ENCODE data around the gene SPATA9.
"Not testable (repeated sequence)": the region's sequence is repeated elsewhere in the genome, so short reads cannot be mapped to it uniquely, and the experiment has no call there.

SPATA9 gene

DNA sequence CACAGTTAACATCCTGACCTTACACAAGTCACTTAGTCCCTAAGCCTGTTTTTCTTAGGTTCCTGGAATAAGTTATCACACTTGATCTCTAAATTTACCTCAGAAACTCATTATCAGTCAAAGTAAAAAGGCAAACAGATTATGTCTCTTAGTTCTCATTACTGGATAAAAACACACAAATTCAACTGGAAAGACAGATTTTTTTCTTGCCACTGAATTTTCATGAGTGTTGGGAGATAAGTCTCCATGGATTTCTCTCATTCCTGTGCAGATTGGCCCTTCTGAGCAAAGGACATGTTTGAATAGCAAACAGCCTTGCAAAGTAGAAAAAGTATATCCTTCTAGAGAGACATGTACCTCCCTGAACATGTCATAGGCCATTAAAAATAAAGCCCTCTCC, 10.2 kb downstream of the SPATA9 start:
- no peak for DNase-seq

DNA sequence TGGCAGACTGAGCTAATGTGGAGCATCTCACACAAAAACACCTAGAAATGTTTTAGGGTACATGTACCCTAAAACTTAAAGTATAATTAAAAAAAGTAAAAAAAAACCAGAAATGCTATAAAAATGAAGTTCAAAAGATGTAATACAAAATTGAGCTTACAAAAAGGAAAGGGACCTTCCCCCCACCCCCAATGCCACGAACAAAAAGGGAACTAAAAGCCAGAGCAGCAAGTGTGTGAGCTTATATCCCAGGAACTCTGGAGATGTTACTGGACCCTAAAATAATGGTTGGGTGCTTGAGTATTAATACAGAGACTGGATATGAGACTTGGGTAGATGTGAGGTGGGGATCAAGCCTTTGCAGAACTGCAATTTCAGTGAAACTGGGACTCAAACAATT, 11.0 kb downstream of the SPATA9 start:
- DNase-seq: peak; percentile 22

DNA sequence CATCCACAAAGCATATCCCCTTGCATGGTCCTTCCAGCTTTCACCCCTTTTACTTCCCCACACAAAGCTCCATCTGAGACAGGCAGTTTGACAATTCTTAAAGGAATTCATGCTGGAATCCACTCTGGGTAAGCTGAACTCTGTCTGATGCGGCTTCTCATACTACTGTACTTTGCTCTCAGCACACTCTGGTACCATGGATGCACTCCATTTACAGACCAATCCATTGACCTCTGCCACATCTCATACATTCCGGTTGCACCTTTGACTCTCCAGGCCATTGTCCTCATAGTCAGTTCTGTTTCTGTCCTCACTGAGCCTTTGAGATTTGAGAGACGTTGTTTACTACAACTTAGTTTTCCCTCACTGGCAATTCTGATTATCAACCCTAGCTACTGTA, 12.2 kb downstream of the SPATA9 start:
- DNase-seq: no peak

DNA sequence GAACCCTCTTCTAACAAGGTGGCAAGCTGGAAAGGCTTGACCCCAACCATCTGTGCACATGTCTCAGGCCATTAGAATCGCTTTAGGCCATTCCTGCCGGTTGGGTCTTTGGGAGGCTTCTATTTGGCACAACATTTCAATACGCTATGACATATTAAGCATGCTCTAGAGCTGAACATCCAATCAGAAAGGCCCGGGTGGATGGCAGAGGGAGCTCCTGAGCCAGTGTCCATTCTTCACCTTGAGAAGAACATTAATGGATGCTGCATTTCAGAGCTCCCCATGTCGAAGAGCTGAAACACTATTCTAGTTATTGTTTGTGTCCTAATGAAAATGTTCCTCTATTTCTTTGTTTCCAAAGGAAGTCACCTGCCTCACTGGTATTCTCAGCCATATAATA, 12.8 kb downstream of the SPATA9 start:
- DNase-seq: no peak

DNA sequence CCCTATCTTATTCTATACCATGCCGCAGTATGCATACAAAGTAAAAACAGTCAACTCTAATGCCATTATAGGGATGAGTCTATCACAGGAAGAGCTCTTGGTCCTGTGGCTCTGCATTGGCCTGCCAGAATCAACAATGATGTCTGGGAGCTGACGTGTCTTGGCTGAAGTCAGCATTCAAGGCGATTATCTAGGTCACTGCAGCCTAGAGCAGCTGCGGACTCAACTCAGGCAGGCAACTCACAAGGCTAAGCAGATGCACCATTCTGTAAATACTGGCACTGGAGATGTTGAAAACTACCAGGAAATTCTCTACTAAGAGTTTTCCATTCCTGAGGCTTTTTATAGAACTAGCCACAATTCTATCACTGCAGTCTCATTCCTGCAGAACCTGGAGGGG, 13.3 kb downstream of the SPATA9 start:
- DNase-seq: no peak

DNA sequence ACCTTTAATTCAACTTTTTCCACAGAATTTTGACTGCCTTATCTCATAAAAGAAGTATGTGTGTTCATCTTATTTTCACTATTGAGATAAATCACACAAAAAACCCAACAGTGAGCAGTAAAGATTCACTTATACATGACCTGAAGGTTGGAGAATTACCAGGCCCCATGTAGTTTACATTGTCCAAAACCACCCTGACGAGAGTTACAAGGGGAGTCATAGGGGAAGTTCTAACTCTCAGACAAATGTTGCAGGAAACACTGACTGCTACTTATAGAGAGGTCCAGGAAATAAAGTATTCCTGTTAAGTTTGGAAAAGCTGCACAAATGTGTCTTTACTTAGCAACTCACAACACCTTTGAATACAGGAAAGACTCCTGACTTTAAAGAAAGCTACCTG, 14.1 kb downstream of the SPATA9 start:
- DNase-seq: peak; percentile 11

DNA sequence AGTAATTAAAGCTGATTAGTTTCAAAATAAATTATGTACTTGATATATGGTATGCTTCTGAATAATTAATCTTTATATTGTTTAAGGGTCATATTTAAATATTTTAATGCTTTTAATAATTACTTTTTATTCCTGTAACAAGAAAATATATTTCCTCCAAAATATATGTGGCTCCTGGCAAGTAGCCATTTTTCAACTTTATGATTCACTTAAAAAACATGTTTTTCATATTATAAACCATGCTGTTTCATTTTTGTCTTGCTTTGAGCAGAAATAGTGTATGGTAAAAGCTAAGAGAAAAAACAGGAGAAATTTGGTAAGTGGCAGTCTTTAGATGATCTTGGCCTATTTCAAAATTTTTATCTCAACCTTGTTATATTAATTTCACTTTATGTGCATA, 14.6 kb downstream of the SPATA9 start:
- DNase-seq: no peak

DNA sequence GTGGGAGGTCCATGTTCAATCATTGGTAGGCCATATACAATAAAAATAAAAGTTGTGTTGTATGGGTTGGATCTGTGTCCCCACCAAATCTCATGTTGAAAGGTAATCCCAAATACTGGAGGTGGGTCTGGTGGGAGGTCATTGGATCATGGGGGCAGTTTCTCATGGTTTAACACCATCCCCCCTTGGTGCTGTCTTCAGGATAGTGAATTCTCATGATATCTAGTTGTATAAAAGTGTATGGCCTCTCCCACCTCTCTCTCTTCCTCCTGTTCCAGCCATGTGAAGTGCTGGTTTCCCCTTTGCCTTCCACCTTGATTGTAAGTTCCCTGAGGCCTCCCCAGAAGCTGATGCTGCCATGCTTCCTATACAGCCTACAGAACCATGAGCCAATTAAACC, 15.1 kb downstream of the SPATA9 start:
- DNase-seq: no peak

DNA sequence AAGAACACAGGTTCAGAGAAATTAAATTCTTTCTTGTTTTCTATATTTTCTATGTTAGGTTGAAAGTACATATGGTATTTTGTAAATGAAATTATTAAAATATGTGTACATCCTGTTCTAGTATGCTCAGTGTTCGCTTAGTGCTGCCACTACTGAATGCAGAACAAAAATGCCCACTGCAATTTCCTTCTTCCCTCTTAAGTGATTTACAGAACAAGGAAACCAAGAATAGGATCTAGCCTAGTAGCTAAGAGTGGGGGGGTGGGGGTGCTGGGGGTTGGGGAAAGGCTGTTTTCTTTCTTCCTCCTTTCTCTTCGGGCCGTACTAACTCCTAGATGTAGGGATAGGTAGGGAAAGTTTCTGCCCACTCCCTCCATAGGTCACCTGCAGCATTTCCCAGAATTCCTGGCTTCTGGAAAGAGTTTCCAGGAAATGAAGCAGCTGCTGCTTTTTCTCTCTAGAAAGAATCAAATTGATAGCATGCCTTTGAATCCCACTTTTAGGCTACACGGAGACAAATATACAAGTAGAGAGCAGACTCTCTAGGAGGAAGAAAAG, 15.7 kb downstream of the SPATA9 start:
- DNase-seq: peak; percentile 43

DNA sequence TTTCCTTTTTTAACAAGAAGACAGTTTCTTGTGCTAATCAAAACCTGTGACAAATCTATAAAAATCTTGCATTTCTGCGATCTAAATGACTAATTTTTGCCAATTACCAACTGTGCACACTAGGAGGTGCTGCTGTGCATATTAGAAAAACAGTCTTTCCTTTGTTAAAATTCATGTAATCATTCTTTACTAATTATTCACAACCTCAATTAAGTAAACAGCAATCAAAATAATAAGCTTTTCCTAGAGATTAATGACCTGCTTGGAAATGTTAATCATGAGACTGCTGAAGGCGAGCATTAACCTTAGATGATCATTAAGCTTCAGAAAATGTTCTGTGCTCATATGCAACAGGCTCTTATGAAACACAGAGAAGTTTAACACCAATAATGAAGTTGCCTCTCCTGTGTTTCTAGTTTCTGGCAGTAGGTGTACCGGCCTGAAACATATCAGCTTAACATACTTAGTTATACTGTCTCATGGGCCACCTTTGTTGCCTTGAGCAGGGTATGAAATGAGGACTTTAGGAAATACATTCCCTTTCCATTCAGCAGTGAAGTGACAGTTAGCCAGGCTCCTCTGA, 18.5 kb downstream of the SPATA9 start:
- peak; percentile 50 for DNase-seq

DNA sequence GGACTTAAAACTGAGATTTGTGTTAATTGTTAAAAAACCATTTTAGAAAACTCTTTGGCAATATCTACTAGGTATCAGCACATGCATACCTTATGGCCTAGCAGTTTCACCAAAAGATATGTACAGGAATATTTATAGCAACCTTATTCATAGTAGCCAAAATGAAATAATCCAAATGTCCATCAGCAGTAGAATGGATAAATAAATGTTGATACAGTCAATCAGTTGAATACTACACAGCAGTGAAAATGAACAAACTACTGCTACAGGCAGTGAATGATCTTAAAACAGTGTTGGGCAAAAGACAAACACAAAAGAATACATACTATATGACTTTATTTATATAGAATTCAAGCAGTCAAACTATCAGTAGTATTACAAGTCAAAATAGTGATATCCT, 19.8 kb downstream of the SPATA9 start:
- DNase-seq: no peak

DNA sequence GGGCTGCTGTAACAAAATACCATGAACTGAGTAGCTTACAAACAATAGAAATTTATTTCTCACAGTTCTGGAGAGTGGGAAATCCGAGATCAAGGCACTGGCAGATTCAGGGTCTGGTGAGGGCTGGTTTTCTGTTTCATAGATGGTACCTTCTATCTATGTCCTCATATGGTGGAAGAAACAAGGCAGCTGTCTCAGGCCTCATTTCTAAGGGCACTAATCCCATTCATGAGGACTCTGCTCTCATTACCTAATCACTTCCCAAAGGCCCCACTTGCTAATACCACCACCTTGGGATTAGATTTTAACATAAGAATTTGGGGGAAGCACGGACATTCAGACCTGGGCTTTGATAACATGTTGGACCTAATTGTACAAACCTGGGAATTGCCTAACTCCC, 22.7 kb downstream of the SPATA9 start:
- DNase-seq: no peak

DNA sequence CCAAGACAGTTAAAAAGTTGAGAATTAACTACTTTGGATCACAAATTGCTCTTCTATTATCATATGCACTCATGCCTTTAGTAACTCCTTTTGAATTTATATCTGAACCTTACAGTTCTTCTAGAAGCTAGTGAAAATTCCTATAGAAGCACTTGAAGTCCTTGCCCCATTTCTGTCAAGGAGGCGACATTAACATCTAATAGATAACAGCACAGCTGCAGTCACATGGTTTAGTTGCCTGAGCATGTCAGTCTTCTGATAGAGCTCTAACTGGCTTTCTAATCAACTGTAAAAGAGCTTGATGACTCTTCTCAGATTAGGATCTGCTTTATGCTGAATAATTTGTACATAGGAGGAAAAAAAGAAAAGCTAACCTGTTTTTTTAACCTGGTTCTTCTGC, 27.2 kb downstream of the SPATA9 start:
- DNase-seq: no peak

DNA sequence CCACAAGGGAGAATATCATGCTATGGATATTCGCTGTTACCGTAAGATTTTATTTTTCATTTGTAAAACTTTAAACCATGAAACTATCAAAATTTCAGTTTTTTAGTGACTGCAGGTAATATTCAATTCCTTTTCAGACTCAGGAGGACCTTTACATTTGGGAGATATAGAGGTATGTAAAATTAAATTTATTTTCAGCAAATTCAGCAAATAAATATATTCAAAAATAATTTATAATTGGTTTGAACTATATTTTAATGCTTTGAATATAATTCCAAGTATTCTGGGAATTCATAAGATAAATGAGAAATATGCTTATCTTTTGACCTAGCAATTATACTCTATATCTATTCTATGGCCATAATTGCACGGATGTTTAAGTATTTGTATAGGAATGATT, 28.6 kb downstream of the SPATA9 start:
- no peak for DNase-seq

DNA sequence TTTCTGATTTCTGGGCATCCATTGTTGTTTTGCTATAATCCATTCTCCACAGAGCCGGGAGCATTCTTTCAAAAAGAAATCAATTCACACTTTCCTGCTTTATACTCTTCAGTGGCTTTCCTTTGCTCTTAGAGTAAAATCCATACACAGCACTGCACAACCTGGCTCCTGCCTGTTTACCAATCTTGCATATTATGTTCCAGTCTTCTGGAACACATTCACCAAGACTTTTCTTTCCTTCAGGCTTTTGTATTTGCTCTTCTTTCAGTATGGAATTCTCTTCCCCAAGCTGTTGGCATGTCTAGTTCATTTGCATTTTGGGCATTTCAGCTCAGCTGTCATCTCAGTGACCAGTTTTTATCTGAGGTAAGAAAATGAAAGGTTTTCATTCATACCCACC, 29.9 kb downstream of the SPATA9 start:
- no peak for DNase-seq

DNA sequence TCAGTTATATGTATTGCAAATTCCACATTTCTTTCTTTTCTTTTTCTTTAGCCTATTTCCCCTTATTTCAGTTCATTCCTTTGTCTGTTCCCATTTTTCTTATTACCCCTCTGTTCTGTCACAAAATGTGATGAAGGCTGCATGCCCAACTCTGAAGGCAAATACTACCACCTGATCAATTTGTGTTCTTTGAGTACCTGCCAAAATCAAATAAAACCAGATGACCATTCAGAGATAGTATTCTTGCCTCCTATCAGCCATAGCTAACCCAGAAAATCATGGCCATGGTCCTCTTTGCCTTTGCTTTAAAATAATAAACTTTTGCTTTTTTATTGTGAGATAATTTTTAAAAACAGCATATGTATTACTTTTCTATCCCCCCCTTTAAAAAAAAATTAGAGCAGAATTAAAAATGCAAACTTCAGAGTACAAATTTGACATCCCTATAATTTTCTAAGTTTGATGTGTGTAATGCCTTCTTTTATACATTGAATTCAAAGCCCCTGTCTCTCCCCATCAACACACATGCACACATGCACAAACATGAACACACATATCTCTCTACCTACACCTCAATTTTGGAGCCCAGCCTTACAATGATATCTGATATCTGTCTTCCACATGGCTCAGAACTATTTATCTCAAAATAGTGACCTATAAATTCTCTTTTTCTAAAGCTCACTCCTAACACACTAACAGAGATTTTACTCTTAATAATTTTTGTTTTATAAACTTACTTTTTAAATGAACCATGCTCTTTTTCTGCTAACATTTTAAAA, 32.8 kb downstream of the SPATA9 start:
- DNase-seq: no peak

DNA sequence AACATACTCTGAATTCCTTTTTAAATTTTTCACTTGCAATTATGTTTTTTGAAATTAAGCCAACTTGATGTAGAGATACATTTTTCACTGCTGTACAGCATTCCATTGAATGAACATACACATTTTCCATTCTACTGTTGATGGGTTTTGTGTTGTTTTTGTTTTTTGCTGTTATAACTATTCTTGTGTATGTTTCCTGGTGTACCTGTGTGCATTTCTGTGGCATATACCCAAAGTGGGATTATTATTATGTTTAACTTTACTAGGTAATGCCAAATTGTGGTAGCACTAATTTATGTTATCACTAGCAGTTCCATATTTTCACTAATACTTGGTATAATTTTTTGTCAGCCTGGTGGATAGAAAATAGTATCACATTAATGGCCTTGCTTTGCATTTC, 33.5 kb downstream of the SPATA9 start:
- DNase-seq: no peak

DNA sequence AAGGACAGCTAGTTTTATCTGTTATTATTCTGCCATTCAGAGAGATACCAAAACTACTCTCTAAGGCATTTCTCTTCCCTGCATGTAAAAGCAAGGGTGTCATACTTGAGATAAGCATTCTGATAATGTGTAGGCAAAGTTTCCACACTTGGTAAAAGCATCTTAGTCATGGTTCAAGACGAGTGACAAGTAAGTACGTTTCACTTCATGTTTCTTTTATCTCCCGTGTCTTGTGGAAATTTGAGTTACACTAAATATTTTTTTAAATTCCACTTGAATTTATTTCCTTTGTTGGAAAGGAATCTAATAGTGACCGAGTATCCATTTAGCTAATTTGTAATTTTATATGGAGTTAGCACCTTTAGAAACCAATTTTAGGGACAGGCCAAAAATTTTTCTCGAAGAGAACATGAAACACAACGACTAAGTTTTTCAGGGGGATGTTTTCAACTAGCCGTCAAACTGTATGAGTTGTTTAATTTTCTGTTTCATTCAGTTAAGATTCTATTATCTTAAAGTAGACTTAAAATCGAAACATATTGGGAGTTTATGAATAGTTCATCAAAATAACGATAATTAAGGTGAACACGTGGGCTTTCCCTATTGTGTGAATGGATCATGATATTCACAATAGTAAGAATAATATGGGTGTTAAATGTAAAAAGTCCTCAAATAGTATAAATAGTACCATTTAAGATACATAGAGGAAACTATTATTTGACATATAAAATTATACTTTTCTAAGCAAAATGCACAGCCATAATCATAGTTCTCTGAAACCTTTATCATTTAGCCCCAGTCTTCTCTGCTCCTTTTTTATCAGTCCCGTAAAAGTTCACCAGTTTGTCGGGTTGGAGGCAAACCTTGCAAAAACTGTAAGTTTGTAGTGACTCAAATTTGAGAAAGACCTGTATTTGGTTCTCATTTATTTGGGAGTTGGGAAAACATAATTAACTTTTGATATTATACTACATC, 34.6 kb downstream of the SPATA9 start:
- DNase-seq: peak; percentile 70

DNA sequence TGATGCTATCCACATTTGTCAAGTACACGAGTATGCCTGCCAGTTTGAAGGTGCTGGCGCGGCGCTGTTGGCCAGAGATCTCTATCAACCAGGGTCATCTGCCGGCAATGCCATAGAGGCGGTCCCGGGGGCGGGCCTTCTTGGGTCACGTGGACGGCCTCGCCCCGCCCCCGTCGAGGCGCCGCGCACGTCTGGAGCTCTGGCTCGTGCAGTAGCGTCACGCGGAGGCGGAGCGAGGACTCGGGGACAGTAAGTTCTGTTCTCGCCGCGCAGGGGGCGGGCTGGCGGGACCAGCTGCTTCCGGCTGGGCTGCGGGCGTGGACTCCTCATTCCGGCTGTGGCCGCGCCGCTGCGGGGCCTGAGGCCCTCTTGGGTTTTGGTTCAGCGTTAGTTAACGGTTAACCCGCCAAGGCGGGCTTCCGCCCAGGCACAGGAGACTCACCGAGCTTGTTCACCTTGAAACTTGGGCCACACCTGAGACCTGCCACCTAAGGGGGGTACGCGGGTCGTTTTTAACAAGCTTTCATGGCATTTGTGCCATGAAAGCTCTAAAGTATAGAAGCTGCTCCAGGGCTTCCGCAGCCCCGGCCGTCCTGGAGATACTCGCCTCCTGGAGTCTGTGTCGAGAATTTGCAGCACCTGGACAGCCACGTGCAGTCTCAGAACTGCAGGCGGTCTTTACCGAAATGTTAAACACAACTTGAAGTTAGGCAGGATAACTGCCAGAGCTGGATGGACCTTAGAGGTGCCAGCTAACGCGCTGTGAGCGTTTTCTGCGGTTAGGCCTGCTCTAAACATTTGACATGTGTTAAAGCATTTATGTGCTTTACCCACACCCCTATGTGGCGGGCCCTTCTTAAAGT, 36.0 kb downstream of the SPATA9 start, which contains the start of gene RFESD:
RFESD (plus strand) TSS at position 209 of the 863 bp plus-strand sequence. CDS start 5,495 bp downstream, outside the sequence.
- peak; percentile 99 for DNase-seq

DNA sequence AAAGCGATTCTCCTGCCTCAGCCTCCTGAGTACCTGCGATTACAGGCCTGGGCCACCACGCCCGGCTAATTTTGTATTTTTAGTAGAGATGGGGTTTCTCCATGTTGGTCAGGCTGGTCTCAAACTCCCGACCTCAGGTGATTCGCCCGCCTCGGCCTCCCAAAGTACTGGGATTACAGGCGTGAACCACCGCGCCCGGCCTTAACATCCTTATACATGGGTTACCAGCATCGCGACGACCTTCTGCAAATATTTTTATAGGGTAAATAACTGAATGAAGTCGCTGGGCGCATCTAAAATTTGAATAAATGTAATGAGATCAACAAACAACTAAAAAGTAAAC, 36.6 kb downstream of the SPATA9 start:
- DNase-seq: not testable (repeated sequence)

DNA sequence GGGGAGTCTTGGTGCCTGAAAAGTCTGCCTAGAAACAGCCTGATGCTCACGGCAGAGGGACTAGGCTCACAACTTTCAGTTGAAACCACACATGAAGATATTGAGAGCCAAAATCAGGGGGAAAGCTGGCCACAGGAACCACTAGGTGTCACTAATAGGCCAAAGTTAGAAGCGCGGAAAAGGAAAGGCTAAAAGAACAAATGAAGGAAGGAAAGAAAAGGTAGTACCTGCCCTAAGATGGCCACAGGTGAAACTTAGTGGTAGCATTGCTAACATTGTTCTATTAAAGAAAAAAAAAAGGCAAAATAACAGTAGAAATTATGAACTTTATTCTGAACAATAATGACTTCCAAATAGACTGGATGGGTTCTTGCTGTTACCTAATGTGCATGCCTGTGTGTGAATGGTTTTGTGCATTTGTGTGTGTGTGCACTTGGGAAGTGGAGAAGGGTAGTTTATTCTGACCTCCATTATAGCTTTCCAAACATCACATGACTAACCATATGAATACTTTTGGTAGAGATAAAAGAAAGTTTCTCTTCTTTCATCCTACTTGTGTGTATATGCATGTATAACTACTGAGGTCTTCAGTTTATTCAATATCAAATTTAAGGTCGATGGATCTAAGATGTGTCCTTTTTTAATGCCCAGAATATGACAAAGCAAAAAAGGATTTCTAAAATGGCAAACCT, 38.3 kb downstream of the SPATA9 start:
- DNase-seq: peak; percentile 56

DNA sequence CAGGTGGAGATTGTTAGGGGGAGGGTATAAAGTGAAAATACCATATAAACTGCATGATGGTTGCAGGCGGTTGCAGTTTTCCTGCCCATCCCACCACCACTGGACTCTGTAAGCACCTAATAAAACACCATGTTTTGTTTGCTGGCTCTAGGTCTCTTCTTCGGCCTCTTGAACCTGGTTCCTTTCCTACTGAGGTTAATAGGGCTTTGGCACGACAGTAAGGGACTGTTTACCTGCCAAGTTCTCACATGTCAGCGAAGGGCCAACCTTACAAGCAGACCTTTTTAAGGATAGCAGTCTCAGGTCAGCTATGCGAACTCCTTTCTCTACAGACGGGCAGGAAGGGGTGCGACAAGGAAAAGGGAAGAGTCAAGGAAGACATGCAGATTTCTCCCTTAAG, 39.6 kb downstream of the SPATA9 start:
- DNase-seq: no peak

All from inflammatory macrophage treated with lipopolysaccharide for 4 hours (primary cell).